Epidermal melanocyte (primary cell): ENCODE results near the gene CRIP1.

Experiments
- DNase-seq: peaks from one replicate; pipeline ENCODE4 v3.0.0; 2011; ENCODE audit warnings: low spot score; ENCODE audit not compliant: insufficient read length

The CRIP1 gene

GRCh38 chr14:105450864-105451720, 35.6 kb upstream of the CRIP1 start:
- DNase-seq = no peak

- no peak for DNase-seq
Observed at GRCh38 chr14:105452963-105453362, 33.7 kb upstream of the CRIP1 start.

GRCh38 chr14:105453847-105454246, 32.8 kb upstream of the CRIP1 start:
- DNase-seq = no peak

- DNase-seq = no peak
Observed at GRCh38 chr14:105455086-105455640, 31.5 kb upstream of the CRIP1 start.

GRCh38 chr14:105455766-105456660, 30.7 kb upstream of the CRIP1 start:
- no peak for DNase-seq

GRCh38 chr14:105456736-105457617, 29.7 kb upstream of the CRIP1 start:
- no peak for DNase-seq

GRCh38 chr14:105458010-105458409, 28.7 kb upstream of the CRIP1 start:
- no peak for DNase-seq

GRCh38 chr14:105458571-105458970, 28.1 kb upstream of the CRIP1 start:
- no peak for DNase-seq

GRCh38 chr14:105460116-105460515, 26.6 kb upstream of the CRIP1 start:
- DNase-seq = no peak

GRCh38 chr14:105460616-105461015, 26.1 kb upstream of the CRIP1 start:
- DNase-seq = no peak

- no peak for DNase-seq
Observed at GRCh38 chr14:105461903-105462302, 24.8 kb upstream of the CRIP1 start.

- DNase-seq = no peak
Observed at GRCh38 chr14:105464501-105464900, 22.2 kb upstream of the CRIP1 start.

- DNase-seq = no peak
Observed at GRCh38 chr14:105465209-105466031, 21.3 kb upstream of the CRIP1 start.

GRCh38 chr14:105466531-105467248, 20.0 kb upstream of the CRIP1 start:
- no peak for DNase-seq

GRCh38 chr14:105467249-105467941, 19.3 kb upstream of the CRIP1 start:
- DNase-seq = no peak

- DNase-seq = no peak
Observed at GRCh38 chr14:105467942-105468471, 18.7 kb upstream of the CRIP1 start.

- no peak for DNase-seq
Observed at GRCh38 chr14:105468621-105469241, 18.0 kb upstream of the CRIP1 start.
